GM12878 (cell line): ENCODE data around the gene SLC4A5. TPM values are rescaled to one million over a fixed set of nuclear protein-coding genes. Genes with fewer than 3 reads are reported as not detected.

ENCODE experiments used
- ATAC-seq: fragments of 200-7000 bp; cut with Tn5 transposase; 3 replicates; pipeline ENCODE4 v1.9.1; 2020; ENCODE audit warnings: mild to moderate bottlenecking, moderate library complexity
- BruUV-seq: library from RNA; stranded (reverse); fragments of 400-500 nt; replicated peaks from 2 replicates; lab custom pipeline; 2021; lab: Mats Ljungman, UMichigan
- CTCF ChIA-PET: fragments of 300-600 bp; sonication (Branson Sonifier 250); formaldehyde crosslinking; extraction: SDS; loops from one replicate; lab custom pipeline; 2021; ENCODE audit warnings: inconsistent platforms; lab: Yijun Ruan, JAX
- POLR2A ChIA-PET: fragments of 350-600 bp; formaldehyde crosslinking; extraction: SDS; loops from one replicate; lab custom pipeline; 2021; ENCODE audit warnings: inconsistent platforms; lab: Charles Lee
- RAD21 ChIA-PET: fragments of 300-600 bp; sonication (Branson Sonifier 250); formaldehyde crosslinking; loops from one replicate; lab custom pipeline; 2023; ENCODE audit warnings: antibody characterized with exemption; ENCODE audit not compliant: unreplicated experiment; lab: Charles Lee
- SMC1A ChIA-PET: fragments of 300-600 bp; sonication (Branson Sonifier 250); formaldehyde crosslinking; loops from one replicate; lab custom pipeline; 2023; ENCODE audit not compliant: unreplicated experiment, uncharacterized antibody; lab: Charles Lee
- DNase-seq: peaks from one replicate; pipeline ENCODE4 v3.0.0-alpha.2; 2011; ENCODE audit warnings: low read depth, low spot score
- FAIRE-seq: peaks from 3 replicates; lab custom pipeline; 2011; peaks lifted over from hg19 to GRCh38; lab: Jason Lieb, UNC
- H2AFZ ChIP-seq: 2 replicates; pipeline ENCODE4 v1.6.0; 2011; ENCODE audit warnings: low read depth, low read length, control low read depth; ENCODE audit not compliant: control insufficient read depth
- H3K27ac ChIP-seq: 2 replicates; pipeline ENCODE4 v1.5.1; 2011; ENCODE audit warnings: control low read depth; ENCODE audit not compliant: control insufficient read depth, insufficient read depth
- H3K27me3 ChIP-seq, 2 experiments: replicated peaks in 1 of 2; 2 replicates each; pipeline versions ENCODE4 v1.6.0 to v1.6.1; 2011; ENCODE audit warnings: low read length in 1 of 2; ENCODE audit not compliant: control insufficient read depth in 2 of 2, insufficient read depth in 2 of 2
- H3K36me3 ChIP-seq, 2 experiments: 2 replicates each; pipeline ENCODE4 v1.5.1; 2011; ENCODE audit warnings: low read length in 1 of 2; ENCODE audit not compliant: control insufficient read depth in 2 of 2, insufficient read depth in 2 of 2
- H3K4me1 ChIP-seq: 2 replicates; pipeline ENCODE4 v1.6.1; 2011; ENCODE audit warnings: mild to moderate bottlenecking, low read length, moderate library complexity, mixed read lengths; ENCODE audit not compliant: control insufficient read depth, insufficient read depth
- H3K4me2 ChIP-seq: 2 replicates; pipeline ENCODE4 v1.6.0; 2011; ENCODE audit warnings: control low read depth; ENCODE audit not compliant: control insufficient read depth, insufficient read depth
- H3K4me3 ChIP-seq: fragments of 200-600 bp; sonication (generic); 2 replicates; pipeline ENCODE4 v1.5.1; 2016
- H3K79me2 ChIP-seq: 2 replicates; pipeline ENCODE4 v1.6.0; 2011; ENCODE audit warnings: low read length; ENCODE audit not compliant: control insufficient read depth, insufficient read depth
- H3K9ac ChIP-seq: 2 replicates; pipeline ENCODE4 v1.8.0; 2011; ENCODE audit warnings: low read length, control low read depth, mixed read lengths; ENCODE audit not compliant: control insufficient read depth, insufficient read depth
- H3K9me3 ChIP-seq: replicated peaks from 3 replicates; pipeline ENCODE4 v1.5.1; 2011; ENCODE audit warnings: mild to moderate bottlenecking, low read length; ENCODE audit not compliant: control insufficient read depth, insufficient read depth
- H4K20me1 ChIP-seq: 2 replicates; pipeline ENCODE4 v1.6.0; 2011; ENCODE audit not compliant: control insufficient read depth, insufficient read depth
- CBFB ChIP-seq: IDR thresholded peaks from 2 replicates; pipeline ENCODE4 v1.6.1; 2016; ENCODE audit warnings: antibody characterized with exemption, low read depth
- CTCF ChIP-seq, 3 experiments: IDR thresholded peaks in 2 of 3; conservative IDR thresholded peaks in 1 of 3; 2 replicates each; pipeline ENCODE4 v1.5.1; 2011; ENCODE audit warnings: low read depth in 3 of 3, low read length in 3 of 3, mild to moderate bottlenecking in 3 of 3, control low read depth in 2 of 3, moderate library complexity in 2 of 3, inconsistent platforms in 1 of 3, mixed read lengths in 1 of 3; ENCODE audit not compliant: control insufficient read depth in 2 of 3, insufficient read depth in 1 of 3; ENCODE audit errors: extremely low read depth in 1 of 3
- HCFC1 ChIP-seq: fragments of 150-350 bp; IDR thresholded peaks from 2 replicates; pipeline ENCODE4 v1.6.1; 2014; ENCODE audit warnings: low read length
- IKZF1 ChIP-seq: fragments of 450-650 bp; conservative IDR thresholded peaks from 2 replicates; pipeline ENCODE4 v1.6.1; 2017; ENCODE audit warnings: antibody characterized with exemption, mild to moderate bottlenecking
- MEF2A ChIP-seq: IDR thresholded peaks from 2 replicates; pipeline ENCODE4 v1.6.1; 2011; ENCODE audit warnings: low read depth, mild to moderate bottlenecking, low read length, moderate library complexity; ENCODE audit not compliant: insufficient read depth
- NR2C2 ChIP-seq: IDR thresholded peaks from 2 replicates; pipeline ENCODE4 v1.6.1; 2011; ENCODE audit warnings: borderline replicate concordance, low read depth; ENCODE audit not compliant: control insufficient read depth, insufficient read length
- PAX8 ChIP-seq: fragments of 450-650 bp; IDR thresholded peaks from 2 replicates; pipeline ENCODE4 v1.6.1; 2017; ENCODE audit warnings: mild to moderate bottlenecking, moderate library complexity
- RUNX3 ChIP-seq: IDR thresholded peaks from 2 replicates; pipeline ENCODE4 v1.6.1; 2012; ENCODE audit warnings: low read length, inconsistent platforms
- SP1 ChIP-seq: IDR thresholded peaks from one replicate; pipeline ENCODE4 v1.6.1; 2011; ENCODE audit warnings: low read depth, low read length
- ZNF207 ChIP-seq: fragments of 450-650 bp; IDR thresholded peaks from 2 replicates; pipeline ENCODE4 v1.6.1; 2014; ENCODE audit warnings: antibody characterized with exemption, mild to moderate bottlenecking, borderline replicate concordance
- ZZZ3 ChIP-seq: IDR thresholded peaks from 2 replicates; pipeline ENCODE4 v1.6.1; 2011; ENCODE audit warnings: low read depth; ENCODE audit not compliant: control insufficient read depth, insufficient read length
- WGBS: methylation state at CpG from one replicate; pipeline ENCODE4 v1.1.6; 2016; ENCODE audit warnings: low lambda C conversion rate; ENCODE audit not compliant: insufficient replicate concordance, insufficient coverage; ENCODE audit errors: missing lambda C conversion rate; 5-methylcytosine and 5-hydroxymethylcytosine counted together
- in situ Hi-C: fragments of 300-500 bp; cut with MboI; formaldehyde crosslinking; loops from 9 replicates; pipeline ENCODE4 v1.14.3; 2018; ENCODE audit warnings: mixed read lengths
- intact Hi-C: fragments of 100-400 bp; cut with micrococcal nuclease; formaldehyde crosslinking; loops from one replicate; pipeline ENCODE4 v1.14.2; 2022; ENCODE audit not compliant: unreplicated experiment
- polyA plus RNA-seq, 11 experiments: library from polyadenylated mRNA; depleted of rRNA in 4 of 11; unstranded in 6 of 11; stranded (reverse) in 5 of 11; fragments of >200 nt; fragmentation: Nextera tagmentation in 4 of 11; fragmentation: Illumina TruSeq in 1 of 11; extraction: Ambion mirVana in 4 of 11; extraction: Trizol in 1 of 11; gene quantifications; 1 replicate in 1 of 11; 2 replicates in 10 of 11; pipeline versions ENCODE4 v1.2.1 to v1.2.3, GENCODE V29; 2011 to 2016; ENCODE audit warnings: inconsistent platforms in 2 of 11, missing spikeins in 2 of 11, low read depth in 1 of 11
- total RNA-seq, 4 experiments: library from RNA; depleted of rRNA in 3 of 4; stranded (reverse); fragments of >200 nt in 3 of 4; fragmentation: Illumina TruSeq in 1 of 4; extraction: Trizol in 1 of 4; gene quantifications; 2 replicates each; pipeline versions ENCODE4 v1.2.1 to v1.2.3, GENCODE V29; 2013 to 2021
- TF ChIP-seq, protein P1 (sequence below): fragments of 450-650 bp; IDR thresholded peaks from 2 replicates; pipeline ENCODE4 v1.6.1; 2017; ENCODE audit warnings: antibody characterized with exemption, mild to moderate bottlenecking, moderate library complexity
- TF ChIP-seq, protein P2 (sequence below): IDR thresholded peaks from 2 replicates; pipeline ENCODE4 v1.6.1; 2011; ENCODE audit warnings: low read depth, mild to moderate bottlenecking, low read length, moderate library complexity, borderline replicate concordance; ENCODE audit errors: extremely low read depth
- TF ChIP-seq, protein P3 (sequence below): fragments of 450-650 bp; IDR thresholded peaks from 2 replicates; pipeline ENCODE4 v1.6.1; 2016; ENCODE audit warnings: mild to moderate bottlenecking

Gene SLC4A5
- total and polyA plus RNA-seq, 10 of the 15 experiments (the other 5 are each of a cell fraction or from before 2014, with no cell fraction given): 0.15 to 4.7 (median 1.6) TPM

DNA sequence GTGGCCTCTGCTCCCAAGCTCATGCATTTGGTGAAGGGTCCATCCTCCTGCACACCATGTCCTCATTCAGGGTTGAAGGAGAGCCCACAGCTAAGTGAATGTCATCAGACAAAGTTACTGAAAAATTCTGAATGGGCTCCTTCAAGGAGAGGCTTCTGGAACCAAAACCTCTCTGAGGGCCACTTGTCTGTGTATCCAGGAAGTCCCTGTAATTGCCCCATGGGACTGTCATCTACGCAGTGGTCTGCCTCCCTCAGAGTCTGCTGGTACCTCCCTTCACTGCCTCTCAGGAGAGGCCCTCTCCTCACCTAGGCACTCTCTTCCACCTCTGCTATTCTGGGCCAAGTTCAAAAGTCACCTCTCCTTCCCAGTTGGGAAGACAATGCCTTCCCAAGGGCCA, 68.0 kb downstream of the SLC4A5 start:
- no peak overlapping the region for H3K9ac ChIP-seq
- no peak for DNase-seq
- CTCF ChIA-PET: interaction anchor here (1.1 to 2.1 kb wide), 2 partner anchors 12 to 60 kb away, joined by 4 to 11 read pairs; no protein-coding TSS in a partner anchor
- no peak overlapping the region for H3K4me2 ChIP-seq
- H2AFZ ChIP-seq: no peak overlapping the region
- intact Hi-C loops: no loop called here
- no peaks in the 10 kb centered on the region for H3K36me3 ChIP-seq
- TF ChIP-seq, protein P1, sequence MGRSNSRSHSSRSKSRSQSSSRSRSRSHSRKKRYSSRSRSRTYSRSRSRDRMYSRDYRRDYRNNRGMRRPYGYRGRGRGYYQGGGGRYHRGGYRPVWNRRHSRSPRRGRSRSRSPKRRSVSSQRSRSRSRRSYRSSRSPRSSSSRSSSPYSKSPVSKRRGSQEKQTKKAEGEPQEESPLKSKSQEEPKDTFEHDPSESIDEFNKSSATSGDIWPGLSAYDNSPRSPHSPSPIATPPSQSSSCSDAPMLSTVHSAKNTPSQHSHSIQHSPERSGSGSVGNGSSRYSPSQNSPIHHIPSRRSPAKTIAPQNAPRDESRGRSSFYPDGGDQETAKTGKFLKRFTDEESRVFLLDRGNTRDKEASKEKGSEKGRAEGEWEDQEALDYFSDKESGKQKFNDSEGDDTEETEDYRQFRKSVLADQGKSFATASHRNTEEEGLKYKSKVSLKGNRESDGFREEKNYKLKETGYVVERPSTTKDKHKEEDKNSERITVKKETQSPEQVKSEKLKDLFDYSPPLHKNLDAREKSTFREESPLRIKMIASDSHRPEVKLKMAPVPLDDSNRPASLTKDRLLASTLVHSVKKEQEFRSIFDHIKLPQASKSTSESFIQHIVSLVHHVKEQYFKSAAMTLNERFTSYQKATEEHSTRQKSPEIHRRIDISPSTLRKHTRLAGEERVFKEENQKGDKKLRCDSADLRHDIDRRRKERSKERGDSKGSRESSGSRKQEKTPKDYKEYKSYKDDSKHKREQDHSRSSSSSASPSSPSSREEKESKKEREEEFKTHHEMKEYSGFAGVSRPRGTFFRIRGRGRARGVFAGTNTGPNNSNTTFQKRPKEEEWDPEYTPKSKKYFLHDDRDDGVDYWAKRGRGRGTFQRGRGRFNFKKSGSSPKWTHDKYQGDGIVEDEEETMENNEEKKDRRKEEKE: no peak
- TF ChIP-seq PAX8: no peak
- TF ChIP-seq MEF2A: no peak
- no peak for TF ChIP-seq CTCF (IDR thresholded peaks at IDR 0.05 in 2 of 3, conservative IDR thresholded peaks at IDR 0.05 in 1 of 3; ENCODE audit: control insufficient read depth in 2 of 3, extremely low read depth in 1 of 3, insufficient read depth in 1 of 3, low read depth in 3 of 3, low read length in 3 of 3)
- no peak for TF ChIP-seq SP1
- TF ChIP-seq ZNF207: no peak
- TF ChIP-seq, protein P2, sequence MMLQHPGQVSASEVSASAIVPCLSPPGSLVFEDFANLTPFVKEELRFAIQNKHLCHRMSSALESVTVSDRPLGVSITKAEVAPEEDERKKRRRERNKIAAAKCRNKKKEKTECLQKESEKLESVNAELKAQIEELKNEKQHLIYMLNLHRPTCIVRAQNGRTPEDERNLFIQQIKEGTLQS: no peak
- TF ChIP-seq HCFC1: no peak
- TF ChIP-seq IKZF1: no peak
- no peak for TF ChIP-seq ZZZ3
- no peak for TF ChIP-seq NR2C2
- TF ChIP-seq CBFB: no peak
- TF ChIP-seq, protein P3, sequence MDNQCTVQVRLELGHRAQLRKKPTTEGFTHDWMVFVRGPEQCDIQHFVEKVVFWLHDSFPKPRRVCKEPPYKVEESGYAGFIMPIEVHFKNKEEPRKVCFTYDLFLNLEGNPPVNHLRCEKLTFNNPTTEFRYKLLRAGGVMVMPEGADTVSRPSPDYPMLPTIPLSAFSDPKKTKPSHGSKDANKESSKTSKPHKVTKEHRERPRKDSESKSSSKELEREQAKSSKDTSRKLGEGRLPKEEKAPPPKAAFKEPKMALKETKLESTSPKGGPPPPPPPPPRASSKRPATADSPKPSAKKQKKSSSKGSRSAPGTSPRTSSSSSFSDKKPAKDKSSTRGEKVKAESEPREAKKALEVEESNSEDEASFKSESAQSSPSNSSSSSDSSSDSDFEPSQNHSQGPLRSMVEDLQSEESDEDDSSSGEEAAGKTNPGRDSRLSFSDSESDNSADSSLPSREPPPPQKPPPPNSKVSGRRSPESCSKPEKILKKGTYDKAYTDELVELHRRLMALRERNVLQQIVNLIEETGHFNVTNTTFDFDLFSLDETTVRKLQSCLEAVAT: no peak
- no peak for TF ChIP-seq RUNX3
- TF ChIP-seq, all 136 proteins: peak for 0
- no peaks in the 10 kb centered on the region for H3K4me1 ChIP-seq
- no peaks in the 10 kb centered on the region for H4K20me1 ChIP-seq
- no peaks in the 10 kb centered on the region for H3K9me3 ChIP-seq
- no peaks in the 10 kb centered on the region; a peak in 1 of 4 replicates for H3K27me3 ChIP-seq
- SMC1A ChIA-PET: interaction anchor here (0.8 kb wide), 1 partner anchor 126 kb away, joined by 3 read pairs; no protein-coding TSS in a partner anchor
- in situ Hi-C loops: no loop called here
- ATAC-seq (no peak), FAIRE-seq (no peak)
- H3K79me2 ChIP-seq: no peaks in the 10 kb centered on the region
- POLR2A ChIA-PET: interaction anchor here (0.6 kb wide), 1 partner anchor 153 kb away, joined by 4 read pairs; no protein-coding TSS in a partner anchor
- no peak overlapping the region for H3K27ac ChIP-seq
- WGBS: 13% methylated on average over 1 of the region's 1 CpG
- RAD21 ChIA-PET: no interaction called here
- BruUV-seq: no TSS peak
- no peak overlapping the region for H3K4me3 ChIP-seq
